ENCODE data around the gene CLVS2.

CLVS2 gene, protein sequence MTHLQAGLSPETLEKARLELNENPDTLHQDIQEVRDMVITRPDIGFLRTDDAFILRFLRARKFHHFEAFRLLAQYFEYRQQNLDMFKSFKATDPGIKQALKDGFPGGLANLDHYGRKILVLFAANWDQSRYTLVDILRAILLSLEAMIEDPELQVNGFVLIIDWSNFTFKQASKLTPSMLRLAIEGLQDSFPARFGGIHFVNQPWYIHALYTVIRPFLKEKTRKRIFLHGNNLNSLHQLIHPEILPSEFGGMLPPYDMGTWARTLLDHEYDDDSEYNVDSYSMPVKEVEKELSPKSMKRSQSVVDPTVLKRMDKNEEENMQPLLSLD

DNA sequence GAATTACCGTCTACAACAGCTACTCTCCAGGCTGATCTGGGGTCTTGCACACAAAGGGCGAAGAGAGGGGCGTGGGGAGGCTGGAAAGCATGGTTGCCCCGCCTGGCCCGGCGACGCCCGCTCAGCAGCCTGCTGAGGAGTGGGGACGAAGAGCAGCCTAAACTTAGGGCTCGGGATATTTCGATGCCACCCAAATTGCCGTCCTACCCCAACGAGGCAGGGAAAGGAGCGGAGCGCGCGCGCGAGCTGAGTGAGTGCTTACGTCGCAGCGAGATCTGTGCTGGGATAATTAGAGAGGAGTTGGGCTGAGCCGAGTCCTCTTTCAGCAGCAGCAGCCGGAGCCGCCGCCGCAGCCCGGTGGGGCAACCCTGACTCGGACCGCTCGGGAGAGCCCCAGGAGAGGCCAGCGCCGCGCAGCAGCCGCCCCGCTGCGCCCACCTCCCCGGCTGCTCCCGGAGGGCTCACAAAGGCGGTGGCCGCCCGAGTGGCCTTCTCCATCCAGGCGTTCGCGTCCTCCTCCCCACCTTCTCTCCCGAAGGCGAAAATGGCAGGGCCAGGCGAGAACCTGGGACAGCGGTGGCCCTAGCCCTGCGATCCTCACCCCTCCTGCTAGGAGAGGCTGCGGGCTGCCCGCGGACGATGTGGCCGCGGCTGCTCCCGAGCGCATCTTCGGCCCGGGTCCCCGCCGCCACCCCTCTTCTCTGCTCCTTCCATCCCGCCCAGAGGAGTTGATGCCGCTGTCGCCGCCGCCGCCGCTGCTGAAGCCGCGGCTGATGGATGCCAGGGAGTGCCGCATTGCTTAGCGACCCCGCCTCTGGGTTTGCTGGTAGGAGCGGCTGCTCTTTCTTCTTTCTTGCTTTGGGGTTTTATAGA lies at the start of gene CLVS2:
TSS of gene CLVS2 (plus strand) at position 315 of the 873 bp plus-strand sequence. CDS start 1,543 bp downstream, outside the sequence.
- DNase-seq = no peak

DNA sequence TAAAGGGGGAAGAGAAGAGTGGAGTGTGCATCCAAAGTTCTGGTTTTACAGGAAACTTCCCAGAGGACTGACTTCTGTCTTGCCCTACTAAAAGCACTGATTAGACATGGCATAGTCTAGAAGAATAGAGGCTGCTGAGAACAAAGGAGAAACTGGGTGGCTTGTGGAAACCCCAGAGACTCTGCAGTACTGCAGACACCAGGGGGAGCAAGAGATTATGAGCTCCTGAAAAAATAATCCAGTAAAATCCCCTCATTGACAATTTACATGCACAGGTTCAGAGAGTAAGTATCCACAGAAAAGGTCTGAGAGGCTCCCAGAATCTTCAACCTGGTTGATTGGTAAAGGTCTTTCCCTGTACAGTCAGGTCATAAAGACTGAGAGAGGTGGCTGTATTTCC lies 48.7 kb upstream of the CLVS2 start:
- no peak for DNase-seq

DNA sequence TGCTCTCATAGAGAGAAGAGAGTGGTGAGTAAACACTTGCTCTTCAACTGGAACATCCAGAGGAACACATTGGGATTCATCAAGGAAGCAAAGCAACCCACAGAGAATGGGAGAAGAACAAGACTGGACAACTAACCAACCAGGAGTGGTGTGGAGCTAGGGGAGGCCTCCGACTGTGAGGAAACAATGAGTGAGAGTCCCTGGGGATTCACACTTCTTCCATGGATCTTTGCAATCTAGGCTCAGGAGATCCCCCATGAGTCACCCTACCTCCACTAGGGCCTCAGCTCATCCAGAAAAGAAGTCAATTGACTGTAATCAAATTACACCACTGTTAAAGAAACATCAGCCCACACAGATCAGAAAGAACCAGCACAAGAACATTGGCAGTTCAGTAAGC lies 42.3 kb upstream of the CLVS2 start:
- no peak for DNase-seq

DNA sequence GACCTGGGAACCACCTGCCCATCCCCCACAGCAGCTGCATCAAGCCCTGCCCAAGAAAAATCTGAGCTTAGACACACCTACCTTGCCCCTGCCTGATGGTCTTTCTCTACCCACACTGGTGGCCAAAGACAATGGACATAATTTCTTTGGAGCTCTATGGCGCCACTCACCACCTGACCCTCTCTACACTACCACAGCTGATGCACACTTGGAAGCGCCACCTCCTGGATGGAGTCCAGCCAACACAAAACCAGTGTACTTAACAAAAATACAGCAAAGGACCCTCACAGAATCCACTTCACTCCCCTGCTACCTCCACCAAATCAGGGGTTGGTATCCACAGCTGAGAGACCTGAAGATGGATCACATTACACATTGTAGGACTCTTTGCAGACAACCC lies 39.7 kb upstream of the CLVS2 start:
- DNase-seq = no peak

DNA sequence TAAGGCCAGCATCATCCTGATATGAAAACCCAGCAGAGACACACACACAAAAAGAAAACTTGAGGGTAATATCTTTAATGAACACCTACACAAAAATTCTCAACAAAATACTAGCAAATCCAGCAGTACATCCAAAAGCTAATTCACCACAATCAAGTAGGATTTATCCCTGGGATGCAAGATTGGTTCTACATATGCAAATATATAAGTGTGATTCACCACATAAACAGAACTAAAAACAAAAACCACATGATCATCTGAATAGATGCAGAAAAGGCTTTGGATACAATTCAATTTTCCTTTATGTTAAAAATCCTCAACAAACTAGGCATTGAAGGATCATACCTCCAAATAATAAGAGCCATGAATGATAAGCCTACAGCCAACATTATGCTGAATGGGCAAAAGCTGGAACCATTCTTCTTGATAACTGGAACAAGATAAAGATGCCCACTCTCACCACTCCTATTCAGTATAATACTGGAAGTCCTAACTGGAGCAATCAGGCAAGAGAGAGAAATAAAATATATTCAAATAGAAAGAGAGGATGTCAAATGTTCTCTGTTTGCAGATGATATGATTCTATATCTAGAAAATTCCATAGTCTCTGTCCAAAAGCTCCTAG lies 33.9 kb upstream of the CLVS2 start:
- DNase-seq = no peak

DNA sequence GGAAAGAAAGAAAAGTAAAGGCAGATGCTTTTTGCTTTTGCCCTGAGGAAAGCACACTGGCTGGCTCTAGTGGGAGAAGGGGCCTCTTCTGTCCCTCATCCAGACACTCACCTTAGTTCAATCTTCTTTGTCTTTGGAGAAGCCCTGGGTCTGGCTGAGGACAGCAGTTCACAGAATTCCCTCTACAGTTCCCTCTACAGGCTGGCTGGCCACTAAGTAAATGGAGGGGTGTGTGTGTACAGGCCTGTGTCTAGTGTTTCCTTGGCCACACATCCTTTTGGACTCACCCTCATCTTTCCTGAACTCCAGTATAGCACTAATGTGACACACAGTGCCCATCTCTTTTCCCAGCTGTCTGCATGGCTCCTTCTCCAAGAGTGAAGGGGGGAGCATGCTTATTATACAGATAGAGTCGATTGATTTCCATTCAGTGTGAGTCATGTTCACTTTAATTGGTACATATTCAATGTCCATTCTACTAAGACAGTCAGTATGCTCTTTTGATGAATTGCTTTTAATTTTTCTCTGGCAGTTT lies 26.0 kb upstream of the CLVS2 start:
- no peak for DNase-seq

DNA sequence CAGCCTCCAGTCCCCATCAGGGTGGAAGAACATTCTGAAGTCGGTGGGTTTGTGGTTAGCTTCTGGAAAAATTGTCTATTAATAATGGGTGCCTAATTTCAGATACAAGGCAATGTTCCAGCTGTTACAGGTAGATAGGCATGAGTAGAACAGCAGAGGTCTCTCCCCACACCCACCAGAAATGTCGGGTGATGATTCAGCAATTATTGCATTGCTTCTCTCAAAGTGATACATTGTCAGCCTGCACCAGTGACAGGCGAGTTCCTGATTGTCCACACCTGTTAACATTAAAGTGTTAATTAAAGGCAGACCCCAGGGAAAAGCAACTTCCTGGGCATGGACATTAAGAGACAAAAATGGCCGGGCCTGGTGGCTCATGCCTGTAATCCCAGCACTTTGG lies 18.9 kb upstream of the CLVS2 start:
- no peak for DNase-seq

DNA sequence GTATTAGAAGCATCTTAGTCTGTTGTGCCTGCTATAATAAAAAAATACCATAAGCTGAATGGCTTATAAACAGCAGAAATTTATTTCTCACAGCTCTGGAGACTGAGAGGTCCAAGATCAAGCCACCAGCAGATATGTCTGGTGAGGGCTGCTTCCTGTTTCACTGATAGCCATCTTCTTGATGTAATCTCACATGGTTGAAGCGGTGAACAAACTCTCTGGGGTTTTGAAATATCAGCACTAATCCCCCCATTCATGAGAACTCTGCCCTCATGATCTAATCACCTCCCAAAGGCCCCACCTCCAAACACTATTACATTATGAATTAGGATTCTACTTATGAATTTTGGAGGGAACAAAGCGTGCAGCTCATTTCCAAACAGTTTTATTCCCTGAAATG lies 11.6 kb upstream of the CLVS2 start:
- DNase-seq = no peak

DNA sequence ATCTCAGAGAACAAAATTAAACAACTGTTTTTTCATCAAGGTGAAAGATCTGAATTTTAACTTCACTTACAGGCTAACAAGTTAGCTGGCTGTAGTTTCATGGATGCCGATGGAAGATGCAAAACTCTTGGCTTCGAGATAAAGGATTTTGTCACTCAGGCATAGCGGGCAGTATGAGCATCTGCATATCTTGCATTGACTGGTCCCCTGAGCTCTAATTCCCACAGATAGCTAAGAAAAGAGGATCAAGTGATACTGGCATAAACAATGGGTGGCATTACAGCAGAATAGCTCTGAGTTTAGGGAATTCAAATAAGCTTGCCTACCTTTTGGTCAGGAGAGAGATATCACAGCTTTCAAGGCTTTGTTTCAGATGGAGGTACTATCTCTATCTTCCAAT lies 1.8 kb upstream of the CLVS2 start:
- no peak for DNase-seq

DNA sequence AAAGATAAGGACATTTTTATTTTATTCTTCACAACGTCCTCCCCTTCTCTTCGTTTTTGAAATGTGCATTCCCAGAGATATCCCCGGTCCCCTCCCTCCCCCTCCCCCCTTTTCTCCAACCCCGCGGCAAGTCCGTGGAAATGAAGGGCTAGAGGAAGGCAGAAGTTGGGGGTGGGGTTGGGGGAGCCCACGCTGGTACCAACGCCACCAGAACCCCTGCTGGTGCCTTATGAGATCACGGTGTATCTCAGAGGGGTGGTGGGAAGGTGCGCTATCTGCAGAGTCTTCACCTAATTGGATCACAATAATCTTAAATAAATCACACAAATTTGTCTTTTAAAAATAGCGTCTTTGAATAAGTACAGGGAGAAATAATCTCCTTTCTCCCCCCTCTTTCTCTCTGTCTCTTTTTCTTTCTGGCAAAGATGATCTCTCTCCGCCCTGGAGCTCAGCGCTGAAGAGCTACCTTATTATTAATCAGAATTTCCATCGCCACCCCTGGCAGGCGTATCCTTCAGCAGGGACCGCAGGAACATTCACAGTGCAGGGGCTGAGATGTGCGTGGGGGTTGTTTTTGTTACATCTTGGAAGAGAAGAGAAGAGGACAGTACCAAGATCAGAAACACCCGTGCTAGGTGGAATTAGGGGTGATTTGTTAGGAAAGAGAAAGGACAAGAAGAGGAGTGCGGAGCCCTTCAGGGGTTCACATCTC lies 915 bp downstream of the CLVS2 start:
- DNase-seq = no peak

DNA sequence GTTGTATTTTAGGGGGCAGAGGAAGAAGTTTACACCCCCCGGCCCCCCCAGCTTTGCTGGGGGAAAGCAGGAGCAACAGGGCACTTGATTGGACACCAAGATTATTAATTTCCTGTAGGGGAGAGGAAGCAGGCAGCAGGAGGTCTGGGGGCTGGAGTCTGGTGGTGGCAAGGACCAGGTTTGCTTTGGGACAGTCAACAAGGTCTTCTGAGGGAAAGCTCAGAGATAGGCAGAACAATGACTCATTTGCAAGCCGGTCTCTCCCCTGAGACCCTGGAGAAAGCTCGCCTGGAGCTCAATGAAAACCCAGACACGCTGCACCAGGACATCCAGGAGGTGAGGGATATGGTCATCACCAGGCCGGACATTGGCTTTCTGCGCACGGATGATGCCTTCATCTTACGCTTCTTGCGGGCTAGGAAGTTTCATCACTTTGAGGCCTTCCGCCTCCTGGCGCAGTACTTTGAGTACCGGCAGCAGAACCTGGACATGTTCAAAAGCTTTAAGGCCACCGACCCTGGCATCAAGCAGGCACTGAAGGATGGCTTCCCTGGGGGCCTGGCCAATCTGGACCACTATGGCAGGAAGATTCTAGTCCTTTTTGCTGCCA lies 1.6 kb downstream of the CLVS2 start:
- DNase-seq = no peak

DNA sequence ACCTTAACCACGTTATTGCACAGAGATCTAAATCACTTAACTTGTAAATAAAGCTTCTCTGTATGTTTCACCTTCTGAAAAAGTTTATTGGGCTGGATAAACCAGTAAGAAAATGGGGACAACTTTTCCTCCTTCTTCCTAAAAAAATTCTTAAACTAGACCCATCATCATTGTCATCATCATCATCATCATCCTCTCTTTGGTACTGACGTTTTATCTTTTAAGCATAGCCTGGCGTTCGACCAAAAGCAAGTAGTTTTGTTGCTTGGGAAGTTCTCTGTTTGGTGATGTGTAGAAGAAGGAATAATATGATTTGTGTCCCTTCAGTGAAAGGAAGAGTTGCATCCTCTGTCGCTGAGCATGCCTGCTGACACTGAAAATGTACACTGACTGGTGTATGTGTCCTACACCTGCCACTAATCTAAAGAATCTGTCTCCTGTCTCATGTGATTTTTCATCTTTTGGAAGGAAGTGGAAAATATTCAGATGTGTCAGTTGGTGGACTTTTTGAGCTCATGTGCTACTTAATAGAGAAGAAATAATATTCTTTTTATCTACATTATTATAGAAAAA lies 2.5 kb downstream of the CLVS2 start:
- DNase-seq = no peak

DNA sequence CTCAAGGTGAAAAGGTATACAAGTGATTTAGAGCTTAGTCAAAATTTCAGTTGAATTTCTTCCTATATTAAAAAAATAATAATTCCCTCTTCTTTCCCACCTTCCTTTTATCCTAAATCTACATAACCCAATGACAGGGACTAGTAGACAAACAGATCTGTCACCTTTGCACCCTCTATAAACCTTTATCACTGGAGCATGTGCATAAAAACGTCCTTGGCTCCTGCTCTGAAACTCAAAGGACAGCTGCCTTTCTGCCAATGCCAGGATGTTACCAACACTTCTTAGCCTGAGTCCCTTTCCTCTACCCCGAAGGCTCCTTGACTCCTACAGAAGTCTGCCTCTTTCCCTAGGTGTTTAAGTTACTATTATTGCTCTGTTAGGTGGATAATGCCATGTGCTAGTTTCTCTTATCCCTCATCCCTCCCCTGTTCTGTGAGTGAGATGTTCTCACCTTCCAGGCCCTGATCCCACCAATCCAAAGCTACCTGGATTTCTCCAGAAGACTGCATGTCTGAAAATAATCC lies 4.3 kb downstream of the CLVS2 start:
- DNase-seq = no peak

DNA sequence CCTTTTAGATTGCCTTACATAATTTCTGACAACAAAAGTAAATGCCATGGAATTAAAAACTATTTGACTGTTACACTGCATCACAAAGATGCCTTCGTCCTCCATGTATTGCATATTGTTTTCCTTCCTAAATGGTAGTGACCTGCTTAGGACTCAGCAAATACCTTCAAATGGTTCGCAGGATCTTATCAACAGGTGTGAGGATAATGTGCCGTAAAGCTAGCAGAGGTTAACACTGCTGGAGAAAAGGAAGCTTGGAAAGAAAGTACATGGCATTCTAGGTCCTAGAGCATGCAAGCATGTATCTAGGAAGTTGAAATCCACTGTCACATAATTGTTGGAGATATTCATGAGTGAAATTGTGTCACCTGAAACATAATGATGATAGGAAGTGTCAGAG lies 5.5 kb downstream of the CLVS2 start:
- DNase-seq = no peak

DNA sequence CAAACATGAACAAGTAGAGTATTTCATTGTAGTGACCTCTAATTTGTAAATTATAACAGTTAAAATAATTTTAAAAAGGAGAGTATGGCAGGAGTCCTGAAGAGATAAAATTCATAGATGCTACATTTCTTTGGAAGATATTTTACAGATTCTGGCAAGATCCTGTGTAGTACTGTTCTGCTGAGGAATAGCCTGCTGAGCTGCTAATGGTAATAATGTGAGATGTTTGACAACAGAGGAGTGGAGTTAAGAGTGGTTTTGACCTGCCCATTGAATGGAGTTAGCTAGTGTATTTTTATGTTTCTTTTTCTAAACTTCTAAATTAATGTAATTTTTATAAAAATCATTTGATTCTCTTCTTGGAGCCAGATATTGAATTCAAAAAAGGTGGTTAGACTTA lies 11.8 kb downstream of the CLVS2 start:
- DNase-seq = no peak

DNA sequence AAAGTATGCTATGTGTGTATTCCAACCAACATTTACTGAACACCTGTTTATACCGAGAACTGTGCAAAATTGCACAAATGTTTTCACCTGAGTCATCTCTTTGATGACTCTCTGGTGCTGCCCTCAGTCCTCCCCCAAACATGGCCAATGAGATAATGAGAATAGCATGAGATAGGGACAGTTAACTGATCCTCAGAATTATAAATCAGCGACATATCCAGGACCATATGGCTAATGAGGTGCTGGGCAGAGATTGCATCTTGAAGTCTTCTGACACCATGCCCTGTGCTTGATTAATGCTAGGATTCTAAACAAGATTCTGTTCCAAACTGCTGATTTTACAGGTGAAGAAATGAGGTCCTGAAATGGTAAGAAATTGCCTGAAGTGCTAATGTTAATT lies 13.0 kb downstream of the CLVS2 start:
- no peak for DNase-seq

DNA sequence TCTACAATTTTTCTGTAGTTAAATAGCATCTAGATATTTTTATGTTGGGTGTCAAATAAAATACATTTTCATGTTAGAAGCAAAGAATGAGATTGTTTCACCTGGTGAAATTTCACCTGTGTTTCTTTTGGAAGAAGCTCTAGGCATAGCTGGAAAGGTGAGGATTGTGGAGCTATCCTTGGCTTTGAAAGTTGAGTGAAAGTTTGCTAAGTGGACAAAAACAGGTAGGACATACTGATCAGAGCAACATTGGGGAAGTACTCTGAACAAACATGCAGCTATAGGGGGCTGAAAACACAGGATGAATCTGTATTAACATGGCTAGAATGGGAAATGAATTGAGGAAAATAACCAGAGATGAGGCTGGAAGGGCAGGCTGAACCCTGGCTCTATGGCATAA lies 18.8 kb downstream of the CLVS2 start:
- DNase-seq = no peak

DNA sequence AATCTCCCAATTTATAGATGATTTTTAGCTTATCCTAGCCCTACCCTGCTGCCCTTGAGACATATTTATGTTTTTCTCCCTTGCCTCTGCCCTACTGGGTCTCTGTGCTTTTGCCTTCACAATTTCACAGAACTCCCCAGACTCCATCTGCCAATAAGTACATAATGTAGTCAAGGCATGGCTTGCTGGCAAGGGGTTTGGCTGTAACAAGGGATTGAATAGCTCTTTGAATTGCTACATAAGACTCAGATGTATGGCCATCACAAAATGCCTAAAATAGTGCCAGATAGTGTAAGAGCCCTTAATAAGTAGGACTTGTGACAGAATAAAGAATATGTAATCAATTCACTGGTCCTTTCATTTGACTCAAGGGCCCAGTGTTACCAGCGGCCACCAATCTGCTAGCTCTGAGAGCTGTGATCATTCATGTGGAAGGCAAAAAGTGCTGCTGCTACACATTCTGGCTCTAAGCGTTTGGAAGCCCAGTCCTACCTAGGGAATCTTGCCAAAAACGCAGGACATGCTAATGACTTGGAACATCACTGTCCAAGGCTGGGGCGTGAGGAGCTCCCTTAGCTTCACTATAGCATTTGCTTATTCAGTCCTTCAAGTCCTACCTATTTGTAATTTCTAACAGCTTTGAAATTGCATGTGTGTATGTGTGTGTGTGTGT lies 20.5 kb downstream of the CLVS2 start:
- no peak for DNase-seq

DNA sequence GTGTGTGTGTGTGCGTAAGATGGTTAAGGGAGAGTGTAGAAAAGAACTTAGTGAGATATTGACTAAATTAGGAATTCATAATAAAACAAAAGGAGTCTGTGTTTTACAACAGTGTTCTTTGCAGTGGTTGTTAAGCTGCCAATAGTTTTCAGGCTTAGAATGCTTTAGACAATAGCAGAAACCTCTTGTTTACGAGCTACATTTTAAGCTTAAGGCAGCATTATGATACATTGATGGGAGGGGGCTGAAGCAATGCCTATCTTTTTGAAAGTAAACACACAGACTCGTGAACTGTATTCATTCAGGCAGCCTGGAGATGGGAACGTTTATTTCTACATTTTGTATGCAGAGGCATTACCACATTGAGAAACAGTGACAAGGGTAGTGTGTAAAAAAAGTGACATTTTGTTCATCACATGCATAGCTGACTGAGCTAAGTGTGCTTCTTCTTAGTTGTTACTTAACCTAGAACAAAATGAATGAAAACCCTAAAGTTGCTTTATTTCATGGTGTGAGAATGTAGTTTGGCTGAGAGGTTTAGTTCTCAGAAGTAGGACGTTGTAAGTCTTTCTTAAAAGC lies 21.2 kb downstream of the CLVS2 start:
- DNase-seq = no peak

DNA sequence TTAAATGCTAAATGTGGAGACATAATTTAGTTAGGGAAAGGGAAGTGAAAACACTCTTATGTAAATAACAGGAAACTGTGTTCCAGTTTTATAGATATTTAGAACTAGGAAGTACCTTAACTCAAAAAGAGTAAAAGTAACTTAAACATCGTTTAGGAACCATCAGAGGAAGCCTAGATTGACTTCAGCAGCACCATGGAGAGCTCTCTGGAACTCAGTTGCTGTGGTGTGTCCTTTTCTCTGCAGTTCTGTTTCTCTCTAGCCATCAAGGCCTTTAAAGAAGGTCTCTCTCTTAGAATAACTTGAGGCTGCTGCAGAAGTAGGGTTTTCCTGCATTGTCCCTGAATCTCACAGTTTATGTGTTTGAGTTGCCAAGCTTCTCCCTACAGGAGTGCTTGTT lies 26.9 kb downstream of the CLVS2 start:
- DNase-seq = no peak

DNA sequence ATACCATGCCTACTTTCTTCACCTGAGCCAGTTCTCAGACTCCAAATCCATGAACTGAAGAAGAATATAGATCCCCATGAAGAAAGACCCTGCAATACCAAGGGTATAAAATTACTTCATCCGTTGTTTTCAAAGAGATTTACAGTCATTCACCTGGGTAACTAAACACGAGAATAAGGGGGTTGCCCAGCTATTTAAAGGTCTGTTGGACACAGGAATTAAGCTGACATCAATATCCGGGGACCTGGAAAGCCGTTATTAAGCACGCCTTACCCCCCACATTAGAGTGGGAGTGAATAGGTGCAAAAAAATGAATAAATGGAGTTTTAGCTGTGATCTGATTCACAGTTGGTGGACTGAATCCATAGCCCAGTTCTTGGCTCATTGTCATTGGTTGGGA lies 28.9 kb downstream of the CLVS2 start:
- DNase-seq = no peak
